GM19324 (cell line): ENCODE measurements around the gene SPATA6L.

Experiments
- ATAC-seq: cut with Tn5 transposase; IDR thresholded peaks from one replicate; pipeline ENCODE4 v1.9.1; 2021; ENCODE audit warnings: mild to moderate bottlenecking, moderate library complexity; ENCODE audit not compliant: unreplicated experiment, low FRiP score

SPATA6L gene, protein sequence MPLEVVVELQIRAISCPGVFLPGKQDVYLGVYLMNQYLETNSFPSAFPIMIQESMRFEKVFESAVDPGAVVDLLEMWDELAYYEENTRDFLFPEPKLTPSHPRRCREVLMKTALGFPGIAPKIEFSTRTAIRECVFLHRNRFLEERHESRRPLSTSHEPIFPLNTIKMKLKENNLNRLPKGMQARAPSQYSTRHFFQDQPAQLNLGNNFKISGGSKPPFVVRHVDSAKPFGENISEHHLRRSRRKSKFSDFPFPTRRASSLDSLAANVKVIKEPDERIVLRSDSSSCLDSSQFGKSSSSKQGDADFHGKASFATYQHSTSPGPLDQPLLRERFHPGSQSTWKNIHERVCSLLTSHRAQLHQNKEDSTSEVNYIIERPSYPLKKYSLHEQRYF

DNA sequence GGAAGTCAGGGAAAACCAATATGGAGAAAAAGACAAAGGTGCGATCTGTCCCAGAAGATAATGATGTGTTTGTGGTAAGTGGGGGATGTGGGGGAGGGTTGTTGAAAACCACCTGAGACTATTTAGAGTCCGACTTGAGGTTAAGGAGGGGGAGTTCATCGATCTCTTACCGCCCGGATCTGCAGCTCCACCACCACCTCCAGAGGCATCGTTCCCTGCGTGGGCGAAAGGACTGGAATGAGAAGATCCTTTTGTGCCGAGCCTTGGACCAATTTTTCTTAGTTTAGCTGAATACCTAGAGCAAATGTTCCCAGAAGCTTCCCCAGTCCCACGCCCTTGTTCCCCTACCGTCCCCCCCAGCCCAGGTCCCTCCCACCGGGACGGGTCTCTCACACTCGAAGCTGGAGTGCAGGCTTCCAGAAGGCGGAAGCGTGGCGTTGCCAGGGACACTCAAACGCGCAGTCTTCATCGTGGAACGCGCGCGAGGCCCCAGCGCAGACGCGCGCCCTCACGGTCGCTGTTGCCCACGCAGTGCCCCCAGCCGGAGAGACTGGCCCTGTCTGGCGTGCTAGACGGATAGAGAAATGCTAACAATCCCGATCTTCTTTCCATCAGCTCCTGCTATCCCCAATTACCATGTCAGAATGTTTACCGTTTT is at the start of gene SPATA6L:
Gene SPATA6L, minus strand, starts transcription at position 439 of the 658 bp plus-strand sequence. Its CDS starts 230 bp downstream, at position 209.
- ATAC-seq: no peak

DNA sequence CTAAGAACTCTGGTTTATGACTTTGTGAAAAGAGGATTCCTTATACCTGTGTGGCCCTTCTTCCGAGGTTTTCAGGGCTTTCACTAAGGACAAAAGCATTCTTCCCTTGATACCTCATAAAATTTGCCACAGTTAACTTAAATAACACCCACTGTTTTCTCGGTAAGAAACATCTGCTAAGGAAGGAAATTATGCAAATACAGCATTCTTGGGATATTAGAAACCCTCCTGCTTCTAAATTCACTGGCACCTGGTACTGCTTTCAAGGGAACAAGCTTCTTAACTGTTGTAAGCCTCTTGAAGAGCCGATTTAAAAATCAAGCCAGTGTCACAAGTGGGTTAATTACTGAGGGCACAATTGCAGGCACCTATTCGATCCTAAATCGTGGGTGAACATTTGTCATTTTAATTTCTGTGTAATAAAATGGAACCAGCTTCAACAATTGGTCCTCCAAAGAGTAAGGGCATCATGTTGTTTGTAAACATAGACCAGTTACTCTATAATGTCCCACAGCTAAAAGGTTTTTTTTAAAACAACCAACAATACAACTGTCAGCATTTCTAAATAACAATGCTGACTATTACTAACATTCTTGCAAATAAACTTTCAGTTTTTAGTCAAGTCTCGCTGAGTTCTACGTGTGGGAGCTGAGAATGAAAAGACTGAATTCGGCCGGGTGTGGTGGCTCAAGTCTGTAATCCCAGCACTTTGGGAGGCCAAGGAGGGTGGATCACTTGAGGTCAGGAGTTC is 48.2 kb upstream of the SPATA6L start:
- ATAC-seq: no peak

- ATAC-seq: no peak
Measured at GRCh38 chr9:4713849-4714248, 47.6 kb upstream of the SPATA6L start.

- no peak for ATAC-seq
Measured at GRCh38 chr9:4709380-4709779, 43.1 kb upstream of the SPATA6L start.

GRCh38 chr9:4706971-4707622 is 40.8 kb upstream of the SPATA6L start:
- ATAC-seq: no peak

GRCh38 chr9:4706021-4706420 is 39.7 kb upstream of the SPATA6L start:
- ATAC-seq: no peak

DNA sequence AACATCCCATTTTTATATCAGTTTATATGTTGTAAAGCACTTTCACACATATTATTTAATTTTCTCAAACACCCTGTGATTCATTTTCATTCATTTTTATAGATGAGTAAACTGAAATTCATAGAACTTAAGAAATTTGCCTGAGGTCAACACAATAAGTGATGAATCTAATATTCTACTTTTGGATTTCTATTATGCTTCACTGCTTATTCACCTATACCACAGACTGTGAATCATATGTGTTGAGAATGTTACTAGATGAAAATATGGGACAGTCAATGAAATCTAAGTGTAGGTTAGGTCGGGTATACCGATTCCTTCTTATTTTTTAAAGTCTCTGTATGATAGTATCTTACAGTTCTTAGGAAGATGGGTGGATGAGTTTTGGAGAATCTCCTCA is 37.8 kb upstream of the SPATA6L start:
- ATAC-seq: no peak

DNA sequence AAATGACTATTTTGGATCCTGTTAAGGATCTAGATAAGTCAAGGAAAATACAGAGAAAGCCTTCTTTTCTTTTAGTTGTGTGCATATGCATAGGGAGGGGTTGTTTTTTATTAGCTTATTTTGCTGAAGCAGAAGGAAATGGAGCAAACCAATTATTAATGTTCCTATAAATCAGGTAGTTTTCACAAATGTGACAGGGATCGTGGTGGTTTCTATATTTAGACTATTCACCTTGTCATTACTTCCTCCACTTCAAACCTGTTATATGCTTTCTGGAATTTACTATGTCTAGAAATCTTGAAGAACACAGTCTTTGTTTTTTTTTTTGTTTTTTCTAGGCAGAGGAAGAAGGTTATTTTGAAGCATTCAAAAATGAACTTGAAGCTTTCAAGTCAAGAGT is 35.2 kb upstream of the SPATA6L start:
- no peak for ATAC-seq

- no peak for ATAC-seq
Measured at GRCh38 chr9:4700932-4701331, 34.7 kb upstream of the SPATA6L start.

DNA sequence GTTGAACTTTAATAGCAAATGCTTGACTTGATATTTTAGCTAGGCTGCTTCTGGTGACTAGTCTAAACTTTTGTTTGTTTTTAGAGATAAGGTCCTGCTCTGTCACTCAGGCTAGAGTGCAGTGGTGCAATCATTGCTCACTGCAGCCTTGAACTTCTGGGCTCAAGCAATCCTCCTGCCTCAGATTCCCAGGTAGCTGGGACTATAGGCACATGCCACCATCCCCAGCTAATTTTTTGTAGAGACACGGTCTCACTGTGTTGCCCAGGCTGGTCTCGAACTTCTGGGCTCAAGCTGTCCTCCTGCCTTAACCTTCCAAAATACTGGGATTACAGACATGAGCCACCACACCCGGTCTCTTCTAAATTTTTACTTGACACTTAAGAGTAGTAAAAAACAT is 33.8 kb upstream of the SPATA6L start:
- ATAC-seq: no peak

DNA sequence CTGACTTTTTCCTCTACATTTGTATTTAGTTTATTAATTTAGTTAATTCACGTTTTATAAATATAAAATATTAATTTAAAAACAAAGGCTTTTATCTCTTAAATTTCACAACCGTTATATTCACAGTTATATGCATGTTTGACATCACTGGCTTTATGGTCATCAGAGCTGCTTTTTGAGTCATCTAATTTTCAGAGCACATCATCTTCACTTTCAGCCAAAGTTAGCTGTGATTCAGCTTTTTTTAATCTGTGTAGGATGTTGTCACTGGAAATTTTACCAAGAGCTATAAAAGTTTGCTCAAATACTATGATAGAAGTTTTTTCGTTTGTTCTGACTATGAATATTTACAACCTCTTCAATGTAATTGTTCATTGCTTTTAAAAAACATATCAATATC is 25.5 kb upstream of the SPATA6L start:
- no peak for ATAC-seq

DNA sequence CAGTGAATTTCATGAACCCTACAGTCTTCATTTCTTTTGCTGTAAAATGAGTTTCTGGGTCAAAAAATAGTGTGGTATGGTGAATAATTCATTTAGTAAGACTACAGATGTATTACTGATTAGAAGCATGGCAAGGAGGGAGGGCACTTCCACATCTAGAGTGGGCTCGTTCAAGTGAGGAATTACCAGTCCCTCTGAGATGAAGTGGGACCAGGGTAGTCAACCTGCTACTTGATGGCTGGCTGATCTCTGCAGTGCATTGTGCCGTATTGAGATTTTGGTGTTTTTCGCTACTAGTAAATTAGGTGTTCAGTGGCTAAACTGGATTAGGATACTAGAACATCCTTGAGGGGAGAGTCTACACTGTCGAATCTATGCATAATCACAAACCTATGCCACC is 23.9 kb upstream of the SPATA6L start:
- ATAC-seq: no peak

- ATAC-seq: peak; percentile 48
Measured at GRCh38 chr9:4689687-4690104, 23.4 kb upstream of the SPATA6L start.

DNA sequence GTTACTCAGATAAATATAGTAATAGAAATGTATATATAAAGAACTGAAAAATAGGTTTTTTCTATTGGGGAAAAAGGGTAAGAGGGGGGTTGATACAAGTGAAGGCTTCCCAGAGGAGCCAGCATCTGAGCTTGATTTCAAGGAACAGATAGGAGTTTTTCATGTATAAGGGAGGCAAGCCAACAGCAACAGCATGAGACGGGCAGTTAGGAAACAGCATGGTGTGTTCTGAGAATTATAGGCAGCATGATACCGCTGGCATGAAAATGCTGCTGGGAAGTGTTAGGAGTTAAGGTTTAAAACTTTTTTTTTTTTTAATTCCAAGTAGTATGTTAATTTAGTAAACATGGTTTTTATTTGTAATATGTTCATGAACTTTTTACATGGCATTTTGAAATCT is 22.7 kb upstream of the SPATA6L start:
- ATAC-seq: no peak

GRCh38 chr9:4686584-4686983 is 20.3 kb upstream of the SPATA6L start:
- no peak for ATAC-seq

- no peak for ATAC-seq
Measured at GRCh38 chr9:4686112-4686511, 19.8 kb upstream of the SPATA6L start.

GRCh38 chr9:4684820-4685219 is 18.5 kb upstream of the SPATA6L start:
- ATAC-seq: no peak

- no peak for ATAC-seq
Measured at GRCh38 chr9:4680750-4681149, 14.5 kb upstream of the SPATA6L start.

DNA sequence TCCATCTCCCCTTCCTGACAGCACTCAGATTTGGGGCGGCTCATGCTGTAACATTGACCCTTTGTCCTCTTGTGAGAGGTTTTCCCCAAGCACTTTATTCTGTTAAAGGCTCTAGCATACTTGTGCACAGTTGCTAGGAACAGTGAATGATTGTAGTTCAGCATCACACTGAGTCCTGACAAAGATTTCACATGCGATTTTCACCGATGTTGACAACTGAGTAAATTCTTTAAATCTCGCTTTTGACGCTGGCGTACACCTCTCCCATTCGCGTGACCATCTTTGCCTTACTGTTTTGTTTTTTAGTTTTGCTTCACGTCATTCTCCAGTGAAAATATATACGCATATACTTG is 13.9 kb upstream of the SPATA6L start:
- ATAC-seq: no peak

GRCh38 chr9:4679268-4680172 is 13.2 kb upstream of the SPATA6L start, which contains the start of gene CDC37L1:
TSS of gene CDC37L1 (plus strand) at chr9:4679569. CDS start at chr9:4679768, 199 bp downstream.
- ATAC-seq: peak; percentile 97
